ENCODE data around the gene RFT1.
"Not testable (repeated sequence)": the region's sequence is repeated elsewhere in the genome, so short reads cannot be mapped to it uniquely, and the experiment has no call there.

Gene RFT1

DNA sequence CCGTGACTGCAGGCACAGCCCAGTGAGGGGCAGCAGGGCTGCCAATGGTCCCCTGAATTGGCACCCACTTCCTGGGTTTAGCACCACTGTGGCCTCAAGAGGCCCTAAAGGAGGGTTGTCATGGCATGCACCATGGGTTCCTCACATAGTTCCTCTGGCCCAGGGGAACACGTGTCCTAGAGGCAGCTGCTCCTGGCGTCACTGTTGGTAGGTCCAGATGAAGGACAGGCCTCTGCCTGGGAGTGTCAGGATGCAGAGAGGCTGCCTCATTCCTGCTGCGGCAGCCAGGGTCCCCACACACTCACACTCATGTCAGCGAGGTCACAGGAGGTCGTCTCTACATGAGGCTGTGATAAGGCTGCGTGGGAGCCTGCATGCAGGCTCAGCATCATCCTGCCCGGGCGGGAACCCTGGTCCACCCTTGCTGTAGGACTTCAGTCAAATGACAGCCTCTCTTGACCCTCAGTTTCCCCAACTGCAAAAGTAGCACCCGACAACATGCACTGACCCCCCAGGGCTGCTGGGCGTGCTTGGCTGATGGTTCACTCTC lies 58.3 kb downstream of the RFT1 start:
- DNase-seq (ENCODE audit: low read depth in 2 of 2): no peak

DNA sequence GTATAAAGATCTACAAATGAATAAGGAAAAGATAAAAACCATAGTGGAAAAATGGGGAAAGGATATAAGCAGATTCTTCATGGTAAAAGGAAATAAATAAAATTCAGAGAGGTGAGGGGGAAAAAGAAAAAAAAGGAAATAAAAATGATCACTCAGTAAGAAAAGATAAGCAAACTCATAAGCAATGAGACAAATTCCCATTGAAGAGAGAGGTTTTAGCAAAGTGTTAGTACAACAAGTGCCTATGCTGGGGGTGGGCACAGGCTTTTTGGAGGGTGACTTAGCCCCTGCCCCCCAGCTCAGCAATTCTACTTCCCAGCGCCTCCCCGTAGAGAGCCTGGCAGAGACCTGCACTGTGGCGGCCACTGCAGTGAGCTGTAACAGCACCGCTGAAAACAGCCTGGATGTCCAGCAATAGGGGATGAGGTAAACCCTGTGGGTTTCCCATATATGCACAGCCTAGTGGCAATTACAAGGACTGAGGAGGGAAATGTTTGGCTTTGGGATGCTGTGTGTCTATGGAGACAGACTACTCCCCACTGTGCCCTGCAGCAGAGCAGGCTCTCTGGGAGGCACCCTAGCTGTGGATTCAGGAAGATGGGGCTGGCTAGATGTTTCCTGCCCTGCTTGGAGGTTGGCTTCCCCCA lies 60.7 kb downstream of the RFT1 start:
- no peak for DNase-seq (ENCODE audit: low read depth in 2 of 2)

DNA sequence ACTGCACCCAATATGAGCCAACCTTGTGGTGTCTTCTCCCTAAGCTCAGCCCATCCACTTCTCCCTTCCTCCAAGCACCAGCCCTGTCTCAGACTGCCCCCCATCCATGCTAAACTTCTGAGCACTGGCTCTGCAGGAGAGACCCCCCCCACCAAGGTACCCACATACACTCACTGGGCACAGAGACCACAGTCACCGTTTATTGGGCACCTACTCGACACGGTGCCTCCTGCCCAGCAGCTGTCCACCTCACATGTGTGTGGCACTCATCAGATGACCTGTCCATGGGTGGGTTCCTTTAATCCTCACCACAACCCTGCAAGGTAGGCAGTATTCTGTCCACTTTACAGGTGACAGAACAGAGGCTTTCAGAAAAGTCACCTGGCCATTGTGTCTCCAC lies 62.1 kb downstream of the RFT1 start:
- DNase-seq (ENCODE audit: low read depth in 2 of 2): no peak

DNA sequence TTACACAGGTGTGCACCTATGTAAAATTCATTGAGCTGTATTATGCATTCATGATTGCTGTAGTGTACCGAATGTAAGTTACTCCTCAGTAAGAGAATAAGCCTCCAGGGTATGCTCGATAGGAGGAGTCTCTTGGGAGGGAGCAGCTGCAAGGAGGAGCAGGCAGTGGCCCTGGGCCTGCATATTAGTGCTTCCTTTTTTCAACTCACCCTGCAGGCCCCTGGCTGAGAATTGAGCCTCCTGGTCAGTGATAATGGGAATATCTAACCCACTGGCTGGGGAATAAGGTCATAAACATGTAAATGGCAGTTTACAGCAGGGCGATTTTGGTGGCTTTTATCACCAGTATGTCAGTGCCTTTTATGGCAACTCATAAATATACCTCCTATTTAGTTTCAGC lies 62.7 kb downstream of the RFT1 start:
- DNase-seq (ENCODE audit: low read depth in 2 of 2): no peak

DNA sequence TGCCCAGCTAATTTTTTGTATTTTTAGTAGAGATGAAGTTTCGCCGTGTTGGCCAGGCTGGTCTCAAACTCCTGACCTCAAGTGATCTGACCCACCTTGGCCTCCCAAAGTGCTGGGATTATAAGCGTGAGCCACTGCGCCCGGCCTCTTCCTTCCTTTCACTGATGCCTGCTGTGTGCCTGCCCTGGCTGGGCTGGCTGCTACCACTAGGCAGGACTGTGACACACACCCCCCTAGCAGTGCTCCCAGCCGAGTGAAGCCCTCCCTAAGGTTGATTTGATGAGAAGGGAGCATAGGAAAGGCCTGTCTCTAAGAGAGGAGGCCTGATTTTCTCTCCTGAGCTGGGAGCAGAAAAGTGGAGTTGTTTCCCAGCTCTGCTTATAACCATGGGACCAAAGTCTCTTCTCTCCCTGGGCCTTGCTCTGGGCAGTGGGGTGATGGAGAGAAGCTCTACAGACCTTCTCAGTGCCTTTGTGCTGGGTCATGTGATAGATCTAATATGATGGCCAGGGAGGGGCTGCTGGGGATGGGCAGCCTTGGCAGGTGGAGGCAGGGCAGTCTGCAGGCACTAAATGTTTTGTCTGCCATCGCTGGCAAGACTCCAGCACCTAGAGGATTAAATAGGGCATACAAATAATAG lies 64.3 kb downstream of the RFT1 start:
- no peak for DNase-seq (ENCODE audit: low read depth in 2 of 2)

DNA sequence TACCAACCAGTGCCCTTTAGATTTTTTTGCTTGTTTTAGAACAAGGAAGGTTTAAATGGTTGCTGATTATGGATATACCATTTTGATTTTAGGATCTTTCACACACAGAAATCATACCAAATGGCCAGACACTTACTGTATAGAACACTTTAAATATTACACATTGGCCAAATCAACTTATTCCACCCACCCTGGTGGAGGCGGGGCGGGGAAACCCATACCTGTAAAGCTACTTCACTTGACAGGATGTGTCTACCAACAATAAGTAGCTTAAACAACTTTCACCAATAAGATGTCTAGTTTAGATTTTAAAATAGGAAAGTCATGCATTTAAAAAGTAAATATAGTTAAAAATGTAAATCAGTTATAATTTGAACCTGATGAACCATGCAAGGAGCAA lies 67.3 kb downstream of the RFT1 start:
- DNase-seq (ENCODE audit: low read depth in 2 of 2): no peak

DNA sequence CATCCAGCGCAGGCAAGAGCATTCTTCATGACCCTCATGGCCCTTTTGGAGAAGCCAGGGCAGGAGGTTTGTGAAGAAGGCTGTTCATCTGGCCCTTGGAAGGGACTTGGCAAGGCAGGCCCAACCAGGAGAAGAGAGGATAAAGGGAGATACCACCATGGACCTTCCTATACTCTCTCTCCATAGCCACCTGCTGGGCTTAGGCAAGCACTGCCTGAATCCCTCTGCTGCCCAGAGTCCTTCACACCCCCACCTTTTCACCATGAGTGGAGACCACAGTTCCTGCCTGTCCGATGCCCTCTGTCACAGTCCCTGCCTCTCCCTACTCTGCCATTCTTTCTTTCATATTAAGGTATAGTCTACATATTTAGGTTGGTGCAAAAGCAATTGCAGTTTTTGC lies 73.8 kb downstream of the RFT1 start:
- no peak for DNase-seq (ENCODE audit: low read depth in 2 of 2)

DNA sequence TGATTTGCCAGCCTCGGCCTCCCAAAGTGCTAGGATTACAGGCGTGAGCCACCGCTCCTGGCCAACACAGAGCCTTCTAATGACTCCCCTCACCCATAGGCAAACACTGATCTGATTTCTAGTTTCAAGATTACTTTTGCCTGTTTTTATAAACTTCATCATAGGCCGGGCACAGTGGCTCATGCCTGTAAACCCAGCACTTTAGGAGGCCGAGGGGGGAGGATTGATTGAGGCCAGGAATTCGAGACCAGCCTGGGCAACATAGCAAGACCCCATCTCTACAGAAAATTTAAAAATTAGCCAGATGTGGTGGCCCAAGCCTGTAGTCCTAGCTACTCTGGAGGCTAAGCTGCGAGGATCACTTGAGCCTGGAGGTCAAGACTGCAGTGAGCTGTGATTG lies 76.0 kb downstream of the RFT1 start:
- DNase-seq (ENCODE audit: low read depth in 2 of 2): not testable (repeated sequence)

DNA sequence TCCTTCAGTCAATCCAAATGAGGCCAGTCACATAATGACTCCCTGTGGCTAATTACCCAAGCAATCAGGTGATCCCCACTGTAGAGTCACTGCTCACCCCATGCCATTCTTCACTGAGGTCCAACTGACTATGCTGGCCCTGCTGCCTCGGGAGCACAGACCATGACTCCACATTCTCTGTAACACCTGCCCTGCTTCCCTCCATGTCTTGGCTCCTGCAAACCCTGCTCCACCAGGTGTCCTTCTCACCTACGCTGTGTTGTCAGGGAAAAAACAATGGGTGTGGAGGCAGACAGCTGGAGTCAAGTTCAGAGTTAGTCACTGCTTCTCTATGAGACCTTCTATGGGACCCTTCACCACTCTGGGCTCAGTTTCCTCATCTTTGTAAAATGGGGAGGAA lies 78.3 kb downstream of the RFT1 start:
- DNase-seq (ENCODE audit: low read depth in 2 of 2): no peak

DNA sequence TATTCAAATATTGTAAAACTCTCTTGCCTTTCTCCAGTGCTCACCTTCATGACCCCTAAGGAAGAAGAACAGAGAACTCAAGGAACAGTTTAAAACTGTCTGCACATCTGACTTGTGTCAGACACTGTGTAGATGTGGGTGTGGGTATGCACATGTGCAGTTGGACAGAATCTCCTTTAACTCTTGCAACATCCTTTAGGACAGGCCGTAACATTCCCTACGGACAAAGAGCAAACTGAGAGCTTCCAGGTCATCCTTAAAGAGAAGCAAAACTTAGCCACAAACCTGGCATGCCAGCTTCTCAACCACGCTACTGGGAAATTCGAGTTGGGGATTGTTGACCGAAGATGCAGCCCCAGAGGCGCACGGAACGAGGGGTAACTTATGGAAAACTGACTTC lies 80.2 kb downstream of the RFT1 start:
- DNase-seq (ENCODE audit: low read depth in 2 of 2): no peak

DNA sequence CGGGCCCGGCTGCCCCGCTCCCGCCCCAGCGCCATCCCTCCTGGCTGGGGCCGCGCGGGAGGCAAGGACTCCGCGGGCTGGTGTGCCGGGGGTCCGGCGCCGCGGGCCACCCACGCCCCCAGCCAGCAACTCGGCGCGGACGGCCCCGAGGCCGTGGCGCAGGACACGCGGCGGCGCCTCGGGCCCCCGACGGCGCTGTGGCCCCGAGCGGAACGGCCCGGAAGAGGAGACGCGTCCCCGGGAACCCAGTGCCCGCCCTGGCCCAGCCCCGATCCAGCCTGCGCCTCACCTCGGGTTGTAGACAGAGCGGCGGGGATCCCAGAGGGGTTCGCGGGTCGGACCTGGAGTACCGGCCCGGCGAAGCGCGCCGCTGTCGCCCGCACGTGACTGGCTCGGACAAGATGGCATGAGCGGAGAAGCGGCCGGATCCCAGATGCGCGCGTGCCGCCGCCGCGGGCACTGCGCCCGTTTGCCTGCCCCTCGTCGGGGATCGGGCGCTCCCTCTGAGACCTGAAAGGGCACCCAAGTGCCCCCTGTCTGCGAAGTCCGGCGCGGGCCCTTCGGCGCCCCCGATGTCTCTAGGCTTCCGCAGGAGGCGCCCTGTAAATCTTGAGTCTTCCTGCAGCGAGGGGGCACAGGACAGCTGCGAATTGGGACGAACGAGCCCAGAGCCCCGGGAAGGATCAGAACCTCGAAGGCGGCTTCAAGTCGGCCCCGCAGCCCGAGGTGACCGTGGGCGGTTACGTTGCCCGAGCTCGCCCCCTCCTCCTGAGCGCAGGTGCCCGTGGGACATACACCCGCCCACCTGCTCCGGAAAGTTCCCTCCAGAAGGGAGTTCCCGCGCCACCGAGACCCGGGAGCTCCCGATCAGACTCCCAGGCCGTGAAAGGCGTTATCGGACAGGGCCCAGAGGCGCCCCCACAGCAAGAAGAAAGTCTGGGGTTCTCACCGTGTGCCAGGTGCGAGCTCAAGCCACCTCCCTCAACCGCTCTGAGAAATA lies 83.8 kb downstream of the RFT1 start:
- peak; percentile 41 to 44 for DNase-seq (ENCODE audit: low read depth in 2 of 2)

DNA sequence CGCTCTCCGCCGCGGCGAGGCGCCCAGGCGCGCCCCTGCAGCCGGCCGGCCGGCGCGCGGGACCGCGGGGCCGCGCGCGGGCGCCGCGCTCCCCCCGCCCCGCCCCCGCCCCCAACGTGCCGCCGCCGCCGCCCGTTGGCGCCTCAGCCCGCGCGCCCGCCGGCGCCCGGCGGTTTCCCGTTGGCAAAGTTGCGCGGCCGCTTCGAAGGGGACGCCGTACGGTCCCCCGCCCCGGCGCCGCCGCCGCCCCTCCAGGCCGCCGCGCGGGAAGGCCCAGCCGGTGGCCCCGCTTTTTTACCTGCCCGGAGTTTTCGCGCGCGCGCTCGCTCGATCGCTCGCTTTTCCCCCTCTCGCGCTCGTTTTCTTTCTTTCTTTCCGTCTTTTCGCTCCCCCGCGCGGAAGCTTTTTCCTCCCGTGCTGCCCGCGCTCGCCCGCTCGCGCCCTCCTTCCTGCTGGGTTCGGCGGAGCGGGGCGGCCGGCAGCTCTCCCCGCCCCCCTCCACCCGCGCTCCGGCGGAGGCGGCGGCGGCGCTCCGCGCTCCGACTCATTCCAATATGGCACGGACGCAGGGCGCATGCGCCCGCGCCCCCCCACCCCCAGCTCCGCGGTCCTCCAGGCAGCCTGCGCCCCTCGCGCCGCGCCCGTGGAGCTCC lies 84.6 kb downstream of the RFT1 start, which contains the start of gene SFMBT1:
TSS of gene SFMBT1 (minus strand) at position 556 of the 653 bp plus-strand sequence. CDS start 76,945 bp downstream, outside the sequence.
- DNase-seq (ENCODE audit: low read depth in 2 of 2): peak; percentile 50 to 70

DNA sequence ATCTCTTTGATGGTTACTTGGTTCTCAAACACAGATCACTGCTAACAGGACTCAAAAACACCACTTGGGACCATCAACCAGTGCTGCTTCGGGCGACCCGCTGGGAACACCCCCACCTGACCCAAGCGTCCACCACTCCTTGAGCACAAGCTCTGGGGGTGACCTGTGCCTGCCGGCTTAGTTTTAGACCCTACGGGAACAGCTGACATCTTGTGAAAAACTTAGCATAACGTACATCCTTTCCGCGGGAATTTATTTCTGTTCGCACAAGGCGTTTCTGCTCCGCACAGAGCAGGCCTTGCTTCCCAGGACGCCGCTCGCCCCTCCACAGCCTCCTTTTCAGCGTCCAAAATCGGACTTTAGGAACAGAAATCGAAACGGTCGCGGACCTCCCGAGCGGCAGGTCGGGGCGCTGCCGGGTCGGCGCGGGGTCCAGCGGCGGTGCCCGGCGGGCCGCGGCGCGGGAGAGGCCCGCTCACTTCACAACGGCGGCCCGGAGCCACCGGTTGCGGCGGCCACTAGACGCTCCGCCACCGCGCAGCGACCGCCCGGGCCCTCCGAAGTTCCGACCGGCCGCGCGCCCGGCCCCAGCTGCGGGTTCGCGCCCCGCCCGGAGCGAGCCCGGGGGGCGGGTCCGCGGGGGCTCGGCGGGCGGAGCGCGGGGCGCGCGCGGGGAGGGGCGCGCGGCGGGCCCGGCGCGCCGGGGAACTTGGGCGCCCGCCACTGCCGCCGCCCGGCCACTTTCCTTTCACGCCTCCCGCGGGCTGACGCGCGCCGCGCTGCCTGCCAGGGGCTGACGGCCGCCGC lies 85.3 kb downstream of the RFT1 start:
- peak; percentile 25 to 35 for DNase-seq (ENCODE audit: low read depth in 2 of 2)

DNA sequence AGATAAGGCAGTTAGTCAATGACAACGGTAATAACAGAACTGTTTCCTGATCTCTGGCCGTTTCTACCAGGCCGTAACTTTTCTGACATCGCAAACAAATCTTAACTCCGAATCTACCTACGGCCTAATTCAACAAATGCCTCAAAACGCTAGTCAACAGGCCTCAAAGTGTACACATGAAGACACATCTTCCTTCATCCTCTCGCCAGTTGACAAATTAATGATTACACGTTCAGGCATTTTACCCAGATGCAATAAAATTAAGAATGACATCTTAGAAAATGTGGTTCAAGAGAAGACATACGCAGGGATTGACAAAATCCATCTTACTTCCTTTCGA lies 85.9 kb downstream of the RFT1 start:
- DNase-seq (ENCODE audit: low read depth in 2 of 2): no peak

DNA sequence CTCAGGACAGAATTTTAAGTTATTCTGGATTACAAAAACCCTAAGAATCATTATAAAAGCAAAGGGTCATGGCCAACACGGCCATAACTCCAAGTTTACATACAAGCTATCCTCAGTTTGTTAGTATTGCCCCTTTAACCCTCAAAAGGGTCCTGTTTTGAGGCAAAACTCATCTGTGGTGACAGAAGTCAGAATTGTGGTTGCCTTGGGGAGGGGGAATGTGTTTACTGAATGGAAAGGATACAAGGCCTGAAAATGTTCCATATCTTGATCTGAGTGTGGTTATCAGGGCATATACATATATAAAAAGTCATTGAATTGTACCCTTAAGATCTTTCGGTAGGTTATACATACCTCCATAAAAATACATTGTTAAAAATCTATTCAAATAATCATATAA lies 86.5 kb downstream of the RFT1 start:
- no peak for DNase-seq (ENCODE audit: low read depth in 2 of 2)

DNA sequence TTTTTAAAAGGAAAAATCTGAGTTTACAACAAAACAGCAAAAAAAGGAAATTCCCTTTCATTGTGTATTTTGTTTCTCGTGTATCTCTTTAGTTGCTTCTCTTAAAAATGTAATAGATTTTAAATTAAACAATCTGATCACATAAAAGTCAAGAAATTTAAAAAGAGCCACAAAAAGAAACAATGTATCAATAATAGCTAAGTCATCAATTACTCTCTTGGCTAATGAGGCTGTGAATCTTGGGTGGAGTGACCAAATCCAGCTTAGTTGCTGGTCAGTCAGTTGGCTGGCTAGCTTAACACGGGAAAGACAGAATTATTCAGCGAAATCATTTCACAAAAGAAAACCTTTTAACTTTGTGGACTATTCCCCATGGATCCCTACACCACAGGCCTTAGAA lies 87.6 kb downstream of the RFT1 start:
- DNase-seq (ENCODE audit: low read depth in 2 of 2): no peak

DNA sequence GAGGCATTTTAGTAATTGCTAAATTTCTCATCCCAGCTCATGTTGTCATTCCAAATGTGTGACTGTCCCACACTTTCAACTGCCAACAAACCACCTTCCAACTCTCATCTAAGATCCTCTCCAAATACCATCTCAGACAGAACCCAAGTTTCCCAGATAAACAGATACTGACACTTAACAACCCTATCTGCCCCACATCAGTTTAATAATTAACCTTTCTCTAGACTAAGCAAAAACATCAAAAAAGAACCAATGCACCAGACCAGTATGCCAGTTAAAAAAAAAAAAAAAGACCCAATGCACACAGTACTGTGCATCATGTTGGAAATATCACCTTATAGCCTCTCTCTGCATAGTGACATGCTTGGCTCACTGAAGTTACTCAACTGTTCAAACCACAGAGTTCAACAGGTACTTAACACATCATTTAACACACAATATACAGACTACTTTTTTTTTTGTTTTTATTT lies 89.8 kb downstream of the RFT1 start:
- no peak for DNase-seq (ENCODE audit: low read depth in 2 of 2)

DNA sequence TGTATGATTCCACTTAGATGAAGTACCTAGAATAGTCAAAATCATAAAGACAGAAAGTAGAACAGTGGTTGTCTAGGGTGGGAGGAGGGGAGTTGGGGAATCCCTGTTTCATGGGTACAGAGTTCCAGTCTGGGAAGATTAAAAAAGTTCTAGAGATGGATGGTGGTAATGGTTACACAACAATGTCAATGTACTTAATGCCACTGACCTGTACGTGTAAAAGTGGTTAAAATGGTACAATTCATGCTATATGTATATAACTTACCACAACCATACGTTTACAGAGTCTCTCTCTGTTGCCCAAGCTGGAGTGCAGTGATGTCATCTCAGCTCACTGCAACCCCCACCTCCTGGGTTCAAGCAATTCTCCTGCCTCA lies 90.9 kb downstream of the RFT1 start:
- no peak for DNase-seq (ENCODE audit: low read depth in 2 of 2)

DNA sequence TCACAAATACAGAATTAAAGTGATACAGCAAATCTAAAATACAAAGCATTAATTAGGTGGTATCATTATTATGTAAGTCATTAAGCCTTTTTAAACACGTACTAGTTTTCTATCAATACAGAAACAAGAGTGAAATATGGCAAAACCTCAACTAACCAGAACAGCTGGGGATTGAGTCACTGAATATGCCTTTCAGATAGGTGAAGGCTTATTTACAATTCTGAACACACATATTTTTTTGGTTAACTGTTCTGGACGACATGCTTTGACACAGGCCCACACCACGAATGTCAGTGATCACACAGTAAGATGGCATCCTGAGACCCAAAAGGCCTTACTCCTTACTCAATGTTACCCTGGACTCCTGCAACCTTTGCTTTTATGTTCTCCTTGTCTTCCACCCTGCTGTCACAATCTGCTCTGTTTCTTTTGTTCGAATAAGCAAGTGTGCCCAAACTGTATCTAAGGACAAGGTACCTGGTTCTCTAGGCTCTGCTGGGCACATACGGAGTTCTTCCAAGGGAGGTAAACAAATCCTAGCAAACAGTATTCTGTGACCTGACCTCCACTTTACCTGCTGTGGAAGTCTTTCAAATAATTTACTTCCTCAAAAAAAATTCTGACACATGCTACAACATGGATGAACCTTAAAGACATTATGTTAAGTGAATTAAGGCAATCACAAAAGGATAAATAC lies 91.4 kb downstream of the RFT1 start:
- DNase-seq (ENCODE audit: low read depth in 2 of 2): no peak

Measured in stimulated activated CD8-positive, alpha-beta memory T cell treated with anti-CD3 and anti-CD28 coated beads, Interleukin-2, amount 100 ng/mL, for 1 hour (primary cell).